ENCODE data around the gene SLIT3. TPM values are rescaled to one million over a fixed set of nuclear protein-coding genes. Genes with fewer than 3 reads are reported as not detected.

The SLIT3 gene
- total RNA-seq, 1 experiment from 2014 or later, result not detected

GRCh38 chr5:169125571-169125970 lies 175.4 kb downstream of the SLIT3 start:
- CTCF ChIA-PET, result no interaction called here

DNA sequence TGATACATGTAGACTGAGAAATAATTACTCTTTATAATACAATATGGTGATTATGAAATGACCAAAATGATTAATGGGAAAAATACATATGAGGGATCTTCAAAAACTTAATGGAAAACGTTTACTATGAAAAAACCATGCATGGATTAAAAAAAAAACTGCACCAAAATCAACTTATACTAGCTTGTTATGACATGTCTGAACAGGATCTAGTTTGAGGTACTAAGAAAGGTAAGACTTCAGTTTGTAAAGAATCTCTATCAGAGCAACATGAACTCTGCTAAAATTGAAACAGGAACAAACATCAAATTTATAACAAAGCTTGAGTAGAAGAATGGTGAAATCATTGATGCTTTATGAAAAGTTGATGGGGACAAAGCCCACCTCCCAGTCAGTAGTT lies 178.0 kb downstream of the SLIT3 start:
- no peaks in the 10 kb centered on the region for H3K9me2 ChIP-seq (ENCODE audit: insufficient read depth)
- H3K9me3 ChIP-seq (ENCODE audit: insufficient read depth, low read depth), result no peaks in the 10 kb centered on the region
- intact Hi-C loops (cut with micrococcal nuclease; ENCODE audit: unreplicated experiment), result no loop called here
- no peak overlapping the region for H3K4me2 ChIP-seq
- H4K20me1 ChIP-seq (ENCODE audit: insufficient read depth), result no peaks in the 10 kb centered on the region
- H3K79me2 ChIP-seq (ENCODE audit: low read depth), result no peaks in the 10 kb centered on the region
- CTCF ChIA-PET, result no interaction called here
- no peaks in the 10 kb centered on the region for H3K36me3 ChIP-seq (ENCODE audit: low read depth)
- TF ChIP-seq CTCF (conservative IDR thresholded peaks at IDR 0.05), result no peak
- no peak for TF ChIP-seq EZH2 (IDR thresholded peaks at IDR 0.05; ENCODE audit: low read depth)
- no peak overlapping the region for H2AFZ ChIP-seq
- DNase-seq, result no peak
- no peaks in the 10 kb centered on the region for H3F3A ChIP-seq (ENCODE audit: insufficient read depth, low read depth)
- POLR2A ChIA-PET (ENCODE audit: unreplicated experiment), result no interaction called here
- no TSS peak for BruUV-seq (replicated peaks)
- no peaks in the 10 kb centered on the region for H3K4me1 ChIP-seq (replicated peaks; ENCODE audit: insufficient read depth)
- H3K27ac ChIP-seq, result no peak overlapping the region
- H3K4me3 ChIP-seq, result no peak overlapping the region
- peaks cover 41% of the 10 kb centered on the region for H3K27me3 ChIP-seq (ENCODE audit: insufficient read depth, low read depth)

More at GRCh38 chr5:169125571-169125970, 175.4 kb downstream of the SLIT3 start:
- intact Hi-C loops (cut with micrococcal nuclease; ENCODE audit: unreplicated experiment), result no loop called here
- no TSS peak for BruUV-seq (replicated peaks)
- H3K9me3 ChIP-seq (ENCODE audit: insufficient read depth, low read depth), result no peaks in the 10 kb centered on the region
- no peaks in the 10 kb centered on the region for H3K36me3 ChIP-seq (ENCODE audit: low read depth)
- H3K27ac ChIP-seq, result no peak overlapping the region
- POLR2A ChIA-PET (ENCODE audit: unreplicated experiment), result no interaction called here
- no peak for TF ChIP-seq CTCF (conservative IDR thresholded peaks at IDR 0.05)
- TF ChIP-seq EZH2 (IDR thresholded peaks at IDR 0.05; ENCODE audit: low read depth), result no peak
- H3K4me3 ChIP-seq, result no peak overlapping the region
- no peaks in the 10 kb centered on the region for H3K9me2 ChIP-seq (ENCODE audit: insufficient read depth)
- no peak for DNase-seq
- H3K27me3 ChIP-seq (ENCODE audit: insufficient read depth, low read depth), result peaks cover 52% of the 10 kb centered on the region
- no peaks in the 10 kb centered on the region for H3K79me2 ChIP-seq (ENCODE audit: low read depth)
- H4K20me1 ChIP-seq (ENCODE audit: insufficient read depth), result no peaks in the 10 kb centered on the region
- no peak overlapping the region for H3K4me2 ChIP-seq
- no peaks in the 10 kb centered on the region for H3K4me1 ChIP-seq (replicated peaks; ENCODE audit: insufficient read depth)
- no peaks in the 10 kb centered on the region for H3F3A ChIP-seq (ENCODE audit: insufficient read depth, low read depth)
- H2AFZ ChIP-seq, result no peak overlapping the region

DNA sequence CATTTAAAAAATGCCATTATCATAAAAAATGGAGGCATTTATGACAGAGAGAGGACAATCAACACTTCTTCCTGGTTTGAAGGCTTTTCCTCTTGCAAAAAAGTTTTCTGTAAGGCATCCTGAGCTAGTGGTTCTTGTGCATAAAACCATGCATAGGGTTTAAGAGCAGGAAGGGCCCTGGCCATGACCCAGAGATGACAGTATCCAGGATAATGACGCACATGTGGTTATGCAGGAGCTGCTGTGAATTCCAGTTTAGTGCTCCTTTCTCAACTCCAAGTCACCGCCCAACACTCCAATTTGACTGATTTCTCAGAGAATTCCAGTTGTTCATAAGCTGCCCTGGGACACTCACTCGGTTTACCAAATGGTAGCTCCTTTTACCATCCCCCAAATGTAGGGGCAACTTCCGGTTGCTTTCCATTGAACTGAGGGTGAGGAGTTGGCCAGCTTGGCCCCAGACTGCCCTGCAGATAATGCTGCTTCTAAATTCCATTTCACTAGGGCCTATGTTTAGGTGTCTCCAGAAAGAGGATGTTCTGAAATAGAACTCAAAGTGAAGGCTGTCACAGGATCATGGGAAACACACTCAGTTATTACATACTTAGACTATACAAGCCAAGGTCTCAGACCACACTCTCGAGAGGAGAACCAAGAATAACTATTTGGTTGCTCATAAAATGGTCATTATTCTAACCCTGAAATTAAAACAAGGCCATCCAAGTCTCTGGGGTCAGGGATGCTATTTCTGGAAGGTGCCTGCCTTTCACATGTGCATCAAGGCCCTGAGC lies 179.1 kb downstream of the SLIT3 start:
- ChIA-PET POLR2A (ENCODE audit: unreplicated experiment) (no interaction called here), CTCF (no interaction called here)
- Histone ChIP-seq H3K79me2 (ENCODE audit: low read depth) (no peaks in the 10 kb centered on the region), H3K4me1 (replicated peaks; ENCODE audit: insufficient read depth) (no peaks in the 10 kb centered on the region), H4K20me1 (ENCODE audit: insufficient read depth) (no peaks in the 10 kb centered on the region), H3K36me3 (ENCODE audit: low read depth) (no peaks in the 10 kb centered on the region), H2AFZ (no peak overlapping the region), H3K4me3 (no peak overlapping the region), H3K9me3 (ENCODE audit: insufficient read depth, low read depth) (no peaks in the 10 kb centered on the region), H3F3A (ENCODE audit: insufficient read depth, low read depth) (no peaks in the 10 kb centered on the region), H3K4me2 (no peak overlapping the region), H3K9me2 (ENCODE audit: insufficient read depth) (no peaks in the 10 kb centered on the region), H3K27me3 (ENCODE audit: insufficient read depth, low read depth) (peaks cover 30% of the 10 kb centered on the region), H3K27ac (no peak overlapping the region)
- TF ChIP-seq CTCF (conservative IDR thresholded peaks at IDR 0.05) (no peak), EZH2 (IDR thresholded peaks at IDR 0.05; ENCODE audit: low read depth) (no peak)
- intact Hi-C loops (cut with micrococcal nuclease; ENCODE audit: unreplicated experiment), result no loop called here
- no TSS peak for BruUV-seq (replicated peaks)
- DNase-seq, result no peak

All from PC-9 (cell line).